GM18517 (cell line): ENCODE measurements around the gene CPNE1.

ENCODE experiments used
- ATAC-seq: cut with Tn5 transposase; IDR thresholded peaks from one replicate; pipeline ENCODE4 v1.9.1; 2021; ENCODE audit warnings: mild to moderate bottlenecking, moderate library complexity; ENCODE audit not compliant: unreplicated experiment

Gene CPNE1

GRCh38 chr20:35621560-35621946, 43.1 kb downstream of the CPNE1 start:
- ATAC-seq, result no peak

- ATAC-seq, result no peak
Observed at GRCh38 chr20:35620818-35621559, 43.7 kb downstream of the CPNE1 start.

GRCh38 chr20:35619196-35620095, 45.3 kb downstream of the CPNE1 start:
- peak; percentile 28 for ATAC-seq

GRCh38 chr20:35618263-35619131, 46.2 kb downstream of the CPNE1 start:
- no peak for ATAC-seq

GRCh38 chr20:35617397-35618262, 47.1 kb downstream of the CPNE1 start:
- ATAC-seq, result no peak

- peak; percentile 83 for ATAC-seq
Observed at GRCh38 chr20:35616465-35617396, 48.0 kb downstream of the CPNE1 start.

- peak; percentile 12 for ATAC-seq
Observed at GRCh38 chr20:35615667-35616464, 48.8 kb downstream of the CPNE1 start, which contains the start of gene SPAG4. TSS of gene SPAG4 (plus strand) at chr20:35615829. CDS start at chr20:35616004, 175 bp downstream.

- ATAC-seq, result no peak
Observed at GRCh38 chr20:35611482-35611881, 53.2 kb downstream of the CPNE1 start.

GRCh38 chr20:35610833-35611427, 53.8 kb downstream of the CPNE1 start:
- no peak for ATAC-seq

GRCh38 chr20:35607003-35607735, 57.5 kb downstream of the CPNE1 start:
- ATAC-seq, result no peak

GRCh38 chr20:35606127-35606526, 58.6 kb downstream of the CPNE1 start:
- ATAC-seq, result no peak

- ATAC-seq, result no peak
Observed at GRCh38 chr20:35604449-35604747, 60.3 kb downstream of the CPNE1 start.

GRCh38 chr20:35603695-35604448, 60.8 kb downstream of the CPNE1 start:
- no peak for ATAC-seq

GRCh38 chr20:35602851-35603495, 61.7 kb downstream of the CPNE1 start:
- no peak for ATAC-seq

GRCh38 chr20:35601990-35602389, 62.7 kb downstream of the CPNE1 start:
- ATAC-seq, result no peak
